NCI-H524 (cell line): ENCODE data around the gene CARF.

Experiments
- DNase-seq, 2 experiments: peaks; one replicate each; lab custom pipeline; 2025; lab: John Stamatoyannopoulos, UW

Gene CARF

GRCh38 chr2:203018181-203018580 is 106.1 kb downstream of the CARF start:
- DNase-seq = peak in 1 of 2 experiments; percentile 7

- no peak for DNase-seq
Measured at GRCh38 chr2:203019142-203019541, 107.1 kb downstream of the CARF start.

GRCh38 chr2:203021991-203022390 is 109.9 kb downstream of the CARF start:
- no peak for DNase-seq

GRCh38 chr2:203022751-203023150 is 110.7 kb downstream of the CARF start:
- DNase-seq = no peak

- DNase-seq = no peak
Measured at GRCh38 chr2:203025592-203025991, 113.5 kb downstream of the CARF start.

GRCh38 chr2:203030545-203030944 is 118.5 kb downstream of the CARF start:
- DNase-seq = no peak

- no peak for DNase-seq
Measured at GRCh38 chr2:203030991-203031390, 118.9 kb downstream of the CARF start.

- DNase-seq = no peak
Measured at GRCh38 chr2:203033395-203033794, 121.3 kb downstream of the CARF start.

- no peak for DNase-seq
Measured at GRCh38 chr2:203035879-203036470, 123.9 kb downstream of the CARF start.
